ENCODE data around the gene CCDC157.
"Not testable (repeated sequence)": the region's sequence is repeated elsewhere in the genome, so short reads cannot be mapped to it uniquely, and the experiment has no call there.

Gene CCDC157

GRCh38 chr22:30326255-30326705, 30.5 kb upstream of the CCDC157 start:
- DNase-seq, result no peak

GRCh38 chr22:30326706-30327362, 30.0 kb upstream of the CCDC157 start, which contains the start of gene TBC1D10A:
Gene TBC1D10A (minus strand): TSS chr22:30326941. CDS start chr22:30326881, 60 bp downstream.
- peak; percentile 29 for DNase-seq

GRCh38 chr22:30327864-30328345, 28.9 kb upstream of the CCDC157 start:
- no peak for DNase-seq

GRCh38 chr22:30328466-30329049, 28.2 kb upstream of the CCDC157 start:
- DNase-seq, result no peak

- DNase-seq, result no peak
These were observed 24.3 kb upstream of the CCDC157 start for GRCh38 chr22:30332551-30332950.

GRCh38 chr22:30332994-30333706, 23.7 kb upstream of the CCDC157 start:
- DNase-seq, result no peak

GRCh38 chr22:30333707-30334087, 23.1 kb upstream of the CCDC157 start:
- no peak for DNase-seq

GRCh38 chr22:30334646-30335045, 22.2 kb upstream of the CCDC157 start:
- DNase-seq, result no peak

GRCh38 chr22:30335236-30335635, 21.6 kb upstream of the CCDC157 start:
- DNase-seq, result no peak

- no peak for DNase-seq
These were observed 19.9 kb upstream of the CCDC157 start for GRCh38 chr22:30336752-30337460.

- no peak for DNase-seq
These were observed 19.4 kb upstream of the CCDC157 start for GRCh38 chr22:30337461-30337778.

- not testable (repeated sequence) for DNase-seq
These were observed 18.5 kb upstream of the CCDC157 start for GRCh38 chr22:30338341-30338740.

- DNase-seq, result no peak
These were observed 18.0 kb upstream of the CCDC157 start for GRCh38 chr22:30338802-30339201.

GRCh38 chr22:30340911-30341685, 15.7 kb upstream of the CCDC157 start:
- no peak for DNase-seq

- no peak for DNase-seq
These were observed 12.2 kb upstream of the CCDC157 start for GRCh38 chr22:30344447-30345200.

GRCh38 chr22:30347255-30347892, 9.4 kb upstream of the CCDC157 start:
- no peak for DNase-seq

- DNase-seq, result no peak
These were observed 8.4 kb upstream of the CCDC157 start for GRCh38 chr22:30348404-30348803.

- no peak for DNase-seq
These were observed 8.0 kb upstream of the CCDC157 start for GRCh38 chr22:30348809-30349208.

- no peak for DNase-seq
These were observed 5.6 kb upstream of the CCDC157 start for GRCh38 chr22:30351226-30351625.

- no peak for DNase-seq
These were observed 2.2 kb upstream of the CCDC157 start for GRCh38 chr22:30354644-30355043.

GRCh38 chr22:30357236-30357570, 396 bp downstream of the CCDC157 start:
- no peak for DNase-seq

Data from NCI-H524 treated with DMSO at 0.1 percent for 48 hours (cell line).